Testis (tissue), 3 donors: Measurements from ENCODE around the gene CUTC. TPM values are rescaled to one million over a fixed set of nuclear protein-coding genes. Genes with fewer than 3 reads are reported as not detected.

Experiments
- DNase-seq: peaks from one replicate; pipeline ENCODE4 v3.0.0-alpha.2; 2019
- H3K27ac ChIP-seq, 2 donors: fragments of 200-600 bp; sonication (generic); one replicate each; pipeline ENCODE4 v1.5.1; 2019
- H3K27me3 ChIP-seq: fragments of 200-600 bp; sonication (generic); one replicate; pipeline ENCODE4 v1.5.1; 2019
- H3K36me3 ChIP-seq: fragments of 200-600 bp; sonication (generic); one replicate; pipeline ENCODE4 v1.5.1; 2017; ENCODE audit warnings: low read depth; ENCODE audit errors: missing control alignments
- H3K4me1 ChIP-seq: fragments of 200-600 bp; sonication (generic); one replicate; pipeline ENCODE4 v1.5.1; 2019
- H3K4me3 ChIP-seq, 2 donors: fragments of 200-600 bp; sonication (generic); one replicate each; pipeline ENCODE4 v1.5.1; 2017 to 2019
- H3K9me3 ChIP-seq: fragments of 200-600 bp; sonication (generic); one replicate; pipeline ENCODE4 v1.5.1; 2017
- POLR2A ChIP-seq: fragments of 450-650 bp; IDR thresholded peaks from one replicate; pipeline ENCODE4 v1.6.1; 2017; ENCODE audit warnings: antibody characterized with exemption, mild to moderate bottlenecking, moderate library complexity
- WGBS, 2 donors: methylation state at CpG; one replicate each; pipeline ENCODE4 v1.1.5; 2018; 5-methylcytosine and 5-hydroxymethylcytosine counted together
- intact Hi-C: fragments of 100-400 bp; cut with DNase I; formaldehyde crosslinking; loops from one replicate; pipeline ENCODE4 v1.15.1; 2023; ENCODE audit warnings: low total_unique reads
- polyA plus RNA-seq: library from polyadenylated mRNA; stranded (reverse); fragments of 350-450 nt; fragmentation: Illumina TruSeq; extraction: RNeasy Lipid Tissue Mini Kit (QIAGEN cat#74804); gene quantifications from one replicate; pipeline ENCODE4 v1.2.3, GENCODE V29; 2014; ENCODE audit warnings: low read depth, low replicate concordance; ENCODE audit not compliant: insufficient read depth
- total RNA-seq, 2 donors: library from RNA; depleted of rRNA; stranded (reverse); fragments of >200 nt; gene quantifications; one replicate each; pipeline ENCODE4 v1.2.3, GENCODE V29; 2016
- TF ChIP-seq, protein P1 (sequence below), 3 experiments: fragments of 450-650 bp in 2 of 3; fragments of 200-600 bp in 1 of 3; sonication (generic) in 1 of 3; IDR thresholded peaks; one replicate each; pipeline ENCODE4 v1.5.1; 2016 to 2019; ENCODE audit warnings: antibody characterized with exemption in 3 of 3, mild to moderate bottlenecking in 2 of 3, moderate library complexity in 1 of 3

Gene CUTC
- total and polyA plus RNA-seq, 3 donors from 2014 or later, result 35.7 to 98.5 (median 42.4) TPM

- H3K27me3 ChIP-seq, result no peaks in the 10 kb centered on the region
- DNase-seq, result no peak
- no peak overlapping the region for H3K27ac ChIP-seq
- H3K36me3 ChIP-seq, result no peaks in the 10 kb centered on the region
- H3K4me1 ChIP-seq, result no peaks in the 10 kb centered on the region
- intact Hi-C loops, result no loop called here
- TF ChIP-seq, protein P1, sequence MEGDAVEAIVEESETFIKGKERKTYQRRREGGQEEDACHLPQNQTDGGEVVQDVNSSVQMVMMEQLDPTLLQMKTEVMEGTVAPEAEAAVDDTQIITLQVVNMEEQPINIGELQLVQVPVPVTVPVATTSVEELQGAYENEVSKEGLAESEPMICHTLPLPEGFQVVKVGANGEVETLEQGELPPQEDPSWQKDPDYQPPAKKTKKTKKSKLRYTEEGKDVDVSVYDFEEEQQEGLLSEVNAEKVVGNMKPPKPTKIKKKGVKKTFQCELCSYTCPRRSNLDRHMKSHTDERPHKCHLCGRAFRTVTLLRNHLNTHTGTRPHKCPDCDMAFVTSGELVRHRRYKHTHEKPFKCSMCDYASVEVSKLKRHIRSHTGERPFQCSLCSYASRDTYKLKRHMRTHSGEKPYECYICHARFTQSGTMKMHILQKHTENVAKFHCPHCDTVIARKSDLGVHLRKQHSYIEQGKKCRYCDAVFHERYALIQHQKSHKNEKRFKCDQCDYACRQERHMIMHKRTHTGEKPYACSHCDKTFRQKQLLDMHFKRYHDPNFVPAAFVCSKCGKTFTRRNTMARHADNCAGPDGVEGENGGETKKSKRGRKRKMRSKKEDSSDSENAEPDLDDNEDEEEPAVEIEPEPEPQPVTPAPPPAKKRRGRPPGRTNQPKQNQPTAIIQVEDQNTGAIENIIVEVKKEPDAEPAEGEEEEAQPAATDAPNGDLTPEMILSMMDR (IDR thresholded peaks at IDR 0.05), result no peak
- no peak for TF ChIP-seq POLR2A
- WGBS, 2 donors, result 77 to 84% methylated on average over 2 of the region's 2 CpGs
- no peaks in the 10 kb centered on the region for H3K9me3 ChIP-seq
- no peak overlapping the region for H3K4me3 ChIP-seq
Observed at GRCh38 chr10:99768556-99768955, 36.5 kb downstream of the CUTC start.

GRCh38 chr10:99769706-99770105 is 37.7 kb downstream of the CUTC start:
- no peak for DNase-seq
- Histone ChIP-seq H3K27me3 (no peaks in the 10 kb centered on the region), H3K4me1 (no peaks in the 10 kb centered on the region), H3K36me3 (no peaks in the 10 kb centered on the region), H3K9me3 (no peaks in the 10 kb centered on the region), H3K4me3 (no peak overlapping the region), H3K27ac (no peak overlapping the region)
- TF ChIP-seq, protein P1 (IDR thresholded peaks at IDR 0.05), result no peak
- intact Hi-C loops, result no loop called here
- 91% methylated on average over 5 of the region's 5 CpGs for WGBS, 2 donors

DNA sequence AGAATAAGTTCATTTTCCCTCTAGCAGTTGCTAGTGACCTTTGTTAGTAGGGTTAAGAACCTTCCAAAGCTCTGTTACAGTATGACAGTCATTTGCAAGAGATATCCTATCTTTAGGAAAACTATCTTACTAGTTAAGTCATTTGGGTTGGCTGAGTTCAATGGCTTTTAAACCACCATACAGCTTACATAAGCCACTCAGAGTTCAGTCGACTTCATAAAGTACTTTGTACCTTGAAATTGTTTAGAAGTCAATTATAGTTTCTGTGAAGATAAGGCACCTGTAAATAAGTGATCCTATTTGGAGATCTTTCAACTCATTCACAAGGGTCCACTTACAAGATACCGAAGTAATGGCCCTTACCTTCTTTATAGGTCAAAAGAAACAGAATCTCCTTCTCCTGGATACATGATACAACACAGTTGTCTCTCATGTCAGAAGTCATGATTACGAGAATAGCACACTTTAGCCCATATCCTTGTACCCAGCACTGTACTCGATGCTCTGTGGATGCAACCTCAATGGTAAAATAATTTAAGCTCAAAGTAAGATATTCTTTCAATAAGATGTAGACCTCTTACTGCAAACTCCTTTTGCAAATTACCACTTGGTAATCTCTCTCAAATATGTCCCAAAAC is 38.5 kb downstream of the CUTC start:
- DNase-seq, result no peak
- TF ChIP-seq POLR2A, result no peak
- TF ChIP-seq, protein P1 (IDR thresholded peaks at IDR 0.05), result no peak

GRCh38 chr10:99775850-99776249 is 43.8 kb downstream of the CUTC start:
- no peaks in the 10 kb centered on the region for H3K4me1 ChIP-seq

More for the DNA sequence above, 38.5 kb downstream of the CUTC start:
- Histone ChIP-seq H3K36me3 (no peaks in the 10 kb centered on the region), H3K27ac (no peak overlapping the region), H3K9me3 (no peaks in the 10 kb centered on the region), H3K27me3 (no peaks in the 10 kb centered on the region), H3K4me1 (no peaks in the 10 kb centered on the region), H3K4me3 (no peak overlapping the region)
- WGBS, 2 donors, result 90 to 91% methylated on average over 4 of the region's 4 CpGs
- intact Hi-C loops, result no loop called here

More at GRCh38 chr10:99775850-99776249, 43.8 kb downstream of the CUTC start:
- H3K27me3 ChIP-seq, result no peaks in the 10 kb centered on the region
- H3K4me3 ChIP-seq, result no peak overlapping the region
- H3K9me3 ChIP-seq, result no peaks in the 10 kb centered on the region
- TF ChIP-seq, protein P1 (IDR thresholded peaks at IDR 0.05), result no peak
- no peak for TF ChIP-seq POLR2A
- no peaks in the 10 kb centered on the region for H3K36me3 ChIP-seq
- DNase-seq, result no peak
- H3K27ac ChIP-seq, result no peak overlapping the region
- intact Hi-C loops, result no loop called here
